SHP77 (cell line): Measurements from ENCODE around the gene USP21.

Experiments used
- DNase-seq, 2 experiments: peaks; one replicate each; lab custom pipeline; 2025; lab: John Stamatoyannopoulos, UW

USP21 gene

GRCh38 chr1:161193561-161194235 lies 34.4 kb downstream of the USP21 start:
- peak; percentile 50 to 63 for DNase-seq

GRCh38 chr1:161195171-161195570 lies 35.9 kb downstream of the USP21 start:
- DNase-seq: no peak

DNA sequence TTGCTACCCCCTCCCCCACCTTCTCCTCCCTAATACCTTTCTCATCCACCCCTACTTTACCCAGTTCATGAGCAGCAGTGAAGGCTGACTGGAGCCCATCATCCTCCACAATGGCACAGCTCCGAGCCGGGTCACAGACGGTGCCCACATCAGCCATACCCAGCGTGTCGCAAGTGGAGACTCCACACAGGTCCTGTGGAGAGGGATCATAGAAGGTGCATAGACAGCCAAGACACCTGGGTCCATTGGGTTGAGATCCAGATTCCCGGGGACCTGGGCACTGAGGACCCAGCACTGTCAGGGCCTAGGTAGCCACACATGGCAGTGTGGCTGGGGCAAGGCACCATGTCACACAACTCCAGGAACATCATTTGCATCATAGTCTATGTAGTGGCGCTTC lies 36.8 kb downstream of the USP21 start:
- DNase-seq: no peak

- no peak for DNase-seq
Observed at GRCh38 chr1:161196521-161197451, 37.5 kb downstream of the USP21 start.

GRCh38 chr1:161197560-161198193 lies 38.4 kb downstream of the USP21 start:
- no peak for DNase-seq

DNA sequence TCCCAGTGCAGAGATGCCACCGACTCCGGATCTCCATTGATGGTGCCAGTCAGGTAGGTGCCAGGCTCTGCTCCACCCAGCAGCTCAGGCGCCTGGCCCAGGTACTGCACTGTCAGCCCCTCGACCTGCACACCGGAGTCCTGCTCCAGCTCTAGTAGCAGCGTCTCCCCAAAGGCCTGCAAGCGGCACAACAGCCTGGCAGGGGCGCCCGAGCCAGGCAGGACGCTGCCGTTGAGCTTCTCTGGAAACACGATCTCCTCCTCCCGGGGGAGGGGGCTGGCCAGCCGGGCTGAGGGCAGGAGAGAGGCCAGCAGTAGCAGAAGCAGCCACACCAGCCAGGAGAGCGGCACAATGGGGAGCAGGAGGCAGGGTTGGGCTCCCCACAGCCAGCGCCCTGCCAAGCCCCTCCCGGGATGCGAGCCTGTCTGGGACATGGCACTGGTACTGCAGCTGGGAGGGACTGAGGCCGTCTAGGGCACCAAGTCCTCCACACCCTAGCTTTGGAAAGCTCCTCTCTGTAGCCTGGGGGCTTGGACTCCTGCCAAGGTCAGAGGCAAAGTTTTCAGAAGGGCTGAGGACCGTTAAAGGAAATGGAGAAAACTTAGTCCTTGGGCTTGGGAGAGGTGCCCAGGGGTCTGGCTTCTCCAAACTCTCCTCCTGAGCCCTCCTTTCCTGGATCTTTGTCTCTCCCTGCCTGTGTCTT lies 39.0 kb downstream of the USP21 start:
- DNase-seq: peak in 1 of 2 experiments; percentile 42

DNA sequence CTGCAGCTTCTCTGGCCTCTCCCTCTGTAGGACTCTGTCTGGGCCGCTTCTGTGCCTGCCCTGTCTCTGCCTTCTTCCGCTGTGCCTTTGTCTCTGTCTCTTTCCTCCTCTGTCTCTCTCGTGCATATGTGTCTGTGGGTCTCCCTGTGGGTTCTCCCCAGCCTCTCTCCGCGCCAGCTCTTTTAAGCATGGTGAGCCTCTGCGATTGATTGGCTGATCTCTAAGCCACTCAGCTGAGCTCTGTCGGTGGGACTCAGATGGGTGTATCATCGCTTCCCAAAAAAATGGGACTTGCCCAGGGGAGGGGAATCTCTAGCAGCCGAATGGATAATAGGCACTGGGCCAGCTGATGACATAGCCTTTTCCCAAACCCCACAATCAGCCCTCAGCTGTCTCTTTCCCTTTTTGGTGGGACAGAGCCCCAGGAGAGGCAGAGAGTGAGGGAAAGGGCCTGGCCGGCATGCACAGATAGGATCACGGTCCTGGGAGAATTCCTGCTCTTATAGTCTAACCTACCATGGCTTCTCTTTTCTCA lies 39.7 kb downstream of the USP21 start, which contains the start of gene ADAMTS4:
ADAMTS4 (minus strand) TSS at position 158 of the 535 bp plus-strand sequence. CDS start 427 bp downstream, outside the sequence.
- no peak for DNase-seq

DNA sequence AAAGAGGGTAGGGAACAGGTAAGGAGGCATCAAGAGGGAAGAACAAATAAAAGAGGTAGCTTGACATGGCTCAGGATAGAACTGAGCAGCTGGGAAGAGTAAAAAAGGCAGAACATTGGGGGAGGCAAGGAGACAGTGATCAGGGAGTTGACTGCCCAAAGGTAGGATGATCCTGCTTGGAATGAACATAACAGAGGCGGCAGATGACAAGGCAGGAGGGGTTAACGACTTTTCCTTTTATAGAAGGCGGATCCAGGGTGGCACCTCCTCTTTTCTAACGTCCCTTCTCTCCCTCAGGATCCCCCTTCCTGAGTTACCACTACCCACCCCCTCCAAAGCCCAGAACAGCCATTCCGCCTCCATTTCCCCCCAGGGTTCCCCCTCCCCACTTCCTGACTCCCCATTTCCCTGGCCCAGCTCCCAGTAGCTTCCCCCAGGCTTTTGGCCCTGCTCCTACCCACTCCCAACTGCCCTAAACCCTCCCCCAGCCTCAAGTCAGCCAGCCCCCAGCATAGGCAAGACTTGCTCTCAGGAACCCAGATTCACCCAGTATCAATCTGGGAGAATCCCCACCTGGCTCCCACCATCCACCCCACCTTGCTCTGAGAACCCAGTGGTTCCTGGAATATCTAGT lies 40.3 kb downstream of the USP21 start:
- DNase-seq: no peak

GRCh38 chr1:161200421-161200991 lies 41.2 kb downstream of the USP21 start:
- DNase-seq: no peak

DNA sequence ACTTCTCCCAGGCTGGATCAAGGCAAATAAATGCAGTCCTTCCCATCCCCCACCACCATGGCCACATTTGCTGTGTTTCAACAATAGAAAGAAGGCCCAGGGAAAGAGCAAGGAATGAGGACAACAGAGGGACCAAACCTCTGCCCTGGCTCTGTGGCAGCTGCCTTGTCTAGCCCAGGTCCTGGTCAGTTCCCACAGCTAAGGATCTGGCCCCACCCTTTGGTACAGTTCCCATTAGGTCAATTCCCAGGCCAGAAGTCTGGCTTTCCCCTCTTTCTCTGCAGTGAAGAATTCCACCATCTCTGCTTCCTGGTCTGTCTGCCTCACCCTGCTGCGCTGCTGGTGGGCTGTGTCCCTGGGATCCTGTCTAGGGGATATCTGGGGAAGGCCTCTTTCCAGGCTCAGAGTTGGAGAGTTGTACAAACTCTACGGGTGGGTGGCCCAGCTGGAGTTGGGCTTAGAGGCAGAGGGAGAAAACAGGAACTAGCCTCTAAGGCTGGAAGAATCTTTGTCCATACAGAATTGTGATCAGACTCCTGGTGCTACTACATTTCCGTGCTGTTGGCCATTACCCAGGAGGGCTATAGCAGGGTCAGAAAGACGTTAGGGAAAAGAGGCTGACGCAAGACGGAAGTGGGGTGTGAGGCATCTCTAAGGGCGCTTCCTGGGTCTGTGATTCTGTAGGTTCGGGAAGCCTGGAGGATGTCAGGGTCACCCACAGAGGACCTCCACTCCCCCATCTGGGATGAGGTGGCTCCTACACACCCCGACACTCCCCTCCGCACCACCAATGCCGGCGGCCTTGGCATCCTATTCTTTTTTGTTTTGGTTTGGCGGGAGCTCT lies 41.9 kb downstream of the USP21 start:
- no peak for DNase-seq

- DNase-seq: peak; percentile 99 to 100
Observed at GRCh38 chr1:161201836-161202712, 42.8 kb downstream of the USP21 start, which contains the start of gene NDUFS2. Gene NDUFS2, plus strand, starts transcription at chr1:161202367. Its CDS starts 19 bp downstream, at chr1:161202386.

DNA sequence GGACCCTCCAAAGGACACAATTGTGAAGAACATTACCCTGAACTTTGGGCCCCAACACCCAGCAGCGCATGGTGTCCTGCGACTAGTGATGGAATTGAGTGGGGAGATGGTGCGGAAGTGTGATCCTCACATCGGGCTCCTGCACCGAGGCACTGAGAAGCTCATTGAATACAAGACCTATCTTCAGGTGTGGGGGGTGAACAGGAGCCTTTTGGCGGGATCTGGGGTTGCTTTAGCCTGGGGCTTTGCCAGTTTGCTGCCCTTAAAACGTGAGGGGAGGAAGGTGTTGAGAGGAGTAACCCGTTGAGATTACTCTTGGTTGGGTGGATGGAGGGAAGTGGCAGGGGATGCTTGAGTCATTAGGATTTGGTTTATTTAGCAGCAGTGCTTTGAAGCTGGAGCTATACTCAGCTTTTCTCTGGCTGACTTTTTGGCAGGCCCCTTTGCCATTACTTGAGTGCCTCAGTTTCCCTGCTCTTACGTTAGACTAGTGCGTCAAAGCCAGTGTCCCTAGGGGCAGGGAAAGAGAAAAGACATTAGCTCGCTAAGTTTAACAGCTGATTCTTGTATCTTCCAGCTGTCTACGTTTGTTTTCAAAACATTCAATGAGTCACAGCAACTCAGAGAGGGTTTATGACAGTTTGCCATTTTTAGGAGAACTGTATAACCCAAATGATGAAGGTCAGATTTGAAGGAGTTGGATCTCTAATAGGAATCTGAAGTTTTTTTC lies 47.3 kb downstream of the USP21 start:
- DNase-seq: no peak

GRCh38 chr1:161207173-161207572 lies 47.9 kb downstream of the USP21 start:
- no peak for DNase-seq

DNA sequence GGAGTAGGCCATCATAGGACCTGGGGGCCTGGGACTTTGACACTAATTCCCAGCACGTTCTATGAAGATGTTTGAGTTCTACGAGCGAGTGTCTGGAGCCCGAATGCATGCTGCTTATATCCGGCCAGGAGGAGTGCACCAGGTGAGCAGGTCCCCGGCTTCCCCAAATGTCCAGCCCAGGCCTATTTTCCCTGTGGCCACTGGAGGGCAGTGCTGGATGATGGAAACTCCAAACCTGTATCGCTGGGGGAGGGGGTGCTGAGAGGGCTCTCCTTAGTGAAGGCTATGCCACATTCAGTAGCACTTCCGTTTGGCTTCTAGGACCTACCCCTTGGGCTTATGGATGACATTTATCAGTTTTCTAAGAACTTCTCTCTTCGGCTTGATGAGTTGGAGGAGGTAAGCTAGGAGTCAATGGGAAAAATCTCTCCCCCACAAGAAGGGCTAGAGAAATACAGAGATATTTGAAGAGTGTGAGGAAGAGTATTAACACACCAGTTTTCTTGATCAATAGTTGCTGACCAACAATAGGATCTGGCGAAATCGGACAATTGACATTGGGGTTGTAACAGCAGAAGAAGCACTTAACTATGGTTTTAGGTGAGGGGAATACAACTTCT lies 50.6 kb downstream of the USP21 start:
- peak; percentile 86 to 87 for DNase-seq

DNA sequence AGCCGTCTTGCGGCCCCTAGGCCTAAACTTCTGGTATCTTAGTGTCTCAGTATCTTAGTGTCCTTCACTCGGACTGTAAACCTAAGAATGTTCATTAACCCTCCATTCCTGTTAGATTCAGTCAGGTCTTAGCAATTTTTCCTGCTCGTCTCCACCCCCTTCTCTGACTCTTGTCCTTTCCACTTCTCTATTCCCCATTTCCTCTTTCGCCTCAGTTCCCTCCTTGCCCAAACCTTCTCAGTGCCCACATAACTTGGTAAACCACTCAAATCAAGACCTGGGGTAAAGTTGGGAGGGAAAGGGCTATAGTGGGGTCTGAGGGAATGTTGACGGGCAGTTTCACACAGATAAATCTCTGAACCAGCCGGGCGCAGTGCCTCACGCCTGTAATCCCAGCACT lies 55.1 kb downstream of the USP21 start:
- no peak for DNase-seq

DNA sequence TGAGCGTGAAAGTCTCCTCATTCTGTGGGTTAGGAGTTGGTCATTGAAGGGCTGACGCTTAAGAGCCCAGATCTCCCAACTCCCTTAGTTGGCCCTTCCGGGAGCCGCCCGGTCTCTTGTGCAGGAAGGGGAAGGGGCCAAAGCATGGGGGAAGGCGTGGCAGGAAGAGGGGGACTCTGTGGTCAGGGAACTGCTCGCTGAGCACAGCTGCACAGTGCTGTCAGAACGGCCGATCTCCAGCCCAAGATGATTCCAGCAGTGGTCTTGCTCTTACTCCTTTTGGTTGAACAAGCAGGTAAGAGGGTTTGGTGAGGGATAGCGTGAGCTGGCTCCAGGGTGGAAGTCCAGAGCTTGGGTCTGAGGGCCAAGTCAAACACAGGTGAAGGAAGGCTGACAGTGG lies 55.8 kb downstream of the USP21 start, which contains the start of gene FCER1G:
FCER1G (plus strand) TSS at position 220 of the 400 bp plus-strand sequence; CDS start at position 247, 27 bp downstream.
- no peak for DNase-seq
